Cardiac muscle cell (in vitro differentiated cells and primary cell): Measurements from ENCODE around the gene YIPF7. TPM values are rescaled to one million over a fixed set of nuclear protein-coding genes. Genes with fewer than 3 reads are reported as not detected.

Source experiments
- DNase-seq, 2 donors: peaks; one replicate each; pipeline versions ENCODE4 v3.0.0 to v3.0.0-alpha.2; 2010 to 2017; ENCODE audit warnings: low read depth in 1 of 2, low spot score in 1 of 2
- H3K27ac ChIP-seq: fragments of 200-600 bp; sonication (generic); 2 replicates; pipeline ENCODE4 v1.5.1; 2016
- H3K27me3 ChIP-seq: fragments of 200-600 bp; sonication (generic); 2 replicates; pipeline ENCODE4 v1.6.0; 2016; ENCODE audit warnings: control low read depth
- H3K36me3 ChIP-seq: fragments of 200-600 bp; sonication (generic); 2 replicates; pipeline ENCODE4 v1.5.1; 2016; ENCODE audit warnings: control low read depth
- H3K4me1 ChIP-seq: fragments of 200-600 bp; sonication (generic); 2 replicates; pipeline ENCODE4 v1.8.1; 2017; ENCODE audit warnings: low read depth, mild to moderate bottlenecking, mixed run types
- H3K4me3 ChIP-seq: fragments of 200-600 bp; sonication (generic); 2 replicates; pipeline ENCODE4 v1.5.1; 2016; ENCODE audit warnings: mild to moderate bottlenecking
- H3K9me3 ChIP-seq: fragments of 200-600 bp; sonication (generic); 2 replicates; pipeline ENCODE4 v1.5.1; 2017; ENCODE audit warnings: low read depth, mild to moderate bottlenecking, control low read depth
- CTCF ChIP-seq: IDR thresholded peaks from 2 replicates; pipeline ENCODE4 v1.5.1; 2012; ENCODE audit warnings: low read depth, mild to moderate bottlenecking, low read length
- polyA plus RNA-seq: library from polyadenylated mRNA; unstranded; fragments of >200 nt; fragmentation: Nextera tagmentation; extraction: Ambion mirVana; gene quantifications from 2 replicates; pipeline ENCODE4 v1.2.1, GENCODE V29; 2016
- total RNA-seq: library from RNA; depleted of rRNA; stranded (reverse); fragments of >200 nt; gene quantifications from 2 replicates; pipeline ENCODE4 v1.2.3, GENCODE V29; 2016

The YIPF7 gene
- total and polyA plus RNA-seq, 2 experiments from 2014 or later, result not detected

DNA sequence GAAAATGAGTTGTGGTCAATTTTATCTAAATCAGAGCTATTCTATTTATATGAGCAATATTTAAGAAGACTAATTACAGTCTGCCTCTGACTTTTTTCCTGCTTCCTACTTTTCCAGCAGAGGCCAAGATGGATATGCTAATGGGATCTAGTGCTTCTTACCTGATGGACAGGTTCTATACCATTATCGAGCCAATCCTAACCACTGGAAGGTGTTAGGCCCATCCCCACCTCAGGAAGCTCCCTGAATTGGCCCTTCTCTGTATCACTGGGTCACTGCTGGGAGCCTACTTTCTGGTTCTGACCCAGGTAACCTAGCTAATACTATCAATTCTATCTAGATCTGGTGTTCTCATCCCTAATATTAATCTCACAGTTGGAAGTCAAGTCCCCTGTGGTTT lies 577 bp upstream of the YIPF7 start:
- H3K4me3 ChIP-seq, result no peak overlapping the region
- H3K9me3 ChIP-seq, result no peaks in the 10 kb centered on the region
- TF ChIP-seq CTCF, result no peak

GRCh38 chr4:44646151-44646550 lies 5.3 kb downstream of the YIPF7 start:
- Histone ChIP-seq H3K36me3 (no peaks in the 10 kb centered on the region), H3K9me3 (no peaks in the 10 kb centered on the region), H3K4me1 (no peaks in the 10 kb centered on the region), H3K4me3 (no peak overlapping the region), H3K27ac (no peak overlapping the region), H3K27me3 (no peaks in the 10 kb centered on the region)
- DNase-seq, result no peak
- no peak for TF ChIP-seq CTCF

More for the DNA sequence above, 577 bp upstream of the YIPF7 start:
- DNase-seq, result no peak
- H3K27ac ChIP-seq, result no peak overlapping the region
- no peaks in the 10 kb centered on the region for H3K4me1 ChIP-seq
- H3K36me3 ChIP-seq, result no peaks in the 10 kb centered on the region
- no peaks in the 10 kb centered on the region for H3K27me3 ChIP-seq

DNA sequence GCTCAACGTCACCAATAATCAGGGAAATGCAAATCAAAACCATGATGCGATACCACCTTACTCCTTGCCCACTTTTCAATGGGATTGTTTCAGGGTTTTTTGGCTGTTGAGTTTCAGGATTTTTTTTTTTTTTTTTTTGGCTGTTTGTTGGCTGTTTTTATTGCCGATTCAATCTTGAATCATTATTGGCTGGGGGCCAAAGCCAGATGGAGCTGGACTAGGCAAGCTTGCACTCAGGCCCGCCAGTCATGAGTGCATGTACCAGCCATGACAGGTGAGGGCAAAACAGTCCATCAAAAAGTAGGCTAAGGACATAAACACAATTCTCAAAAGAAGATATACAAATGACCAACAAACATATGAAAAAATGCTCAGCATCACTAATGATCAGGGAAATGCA lies 13.3 kb downstream of the YIPF7 start:
- no peak overlapping the region for H3K4me3 ChIP-seq
- no peak for TF ChIP-seq CTCF
- no peaks in the 10 kb centered on the region for H3K4me1 ChIP-seq
- DNase-seq, result no peak
- H3K27me3 ChIP-seq, result no peaks in the 10 kb centered on the region
- H3K9me3 ChIP-seq, result no peaks in the 10 kb centered on the region
- no peak overlapping the region for H3K27ac ChIP-seq
- no peaks in the 10 kb centered on the region for H3K36me3 ChIP-seq

DNA sequence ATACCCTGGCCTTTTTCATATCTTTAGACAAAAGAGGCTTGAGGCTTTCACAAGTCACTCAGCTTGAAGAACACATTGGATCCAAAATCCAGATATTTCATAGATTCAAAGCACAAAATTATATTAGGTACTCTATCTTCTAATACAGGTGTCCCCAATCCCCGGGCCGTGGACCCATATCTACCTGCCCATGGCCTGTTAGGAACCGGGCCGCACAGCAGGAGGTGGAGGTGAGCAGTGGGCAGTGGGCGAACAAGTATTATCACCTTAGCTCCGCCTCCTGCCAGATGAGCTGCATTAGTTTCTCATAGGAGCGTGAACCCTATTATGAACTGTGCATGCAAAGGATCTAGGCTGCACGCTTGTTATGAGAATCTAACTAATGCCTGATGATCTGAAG lies 18.7 kb downstream of the YIPF7 start:
- no peak for DNase-seq
- H3K4me1 ChIP-seq, result no peaks in the 10 kb centered on the region

DNA sequence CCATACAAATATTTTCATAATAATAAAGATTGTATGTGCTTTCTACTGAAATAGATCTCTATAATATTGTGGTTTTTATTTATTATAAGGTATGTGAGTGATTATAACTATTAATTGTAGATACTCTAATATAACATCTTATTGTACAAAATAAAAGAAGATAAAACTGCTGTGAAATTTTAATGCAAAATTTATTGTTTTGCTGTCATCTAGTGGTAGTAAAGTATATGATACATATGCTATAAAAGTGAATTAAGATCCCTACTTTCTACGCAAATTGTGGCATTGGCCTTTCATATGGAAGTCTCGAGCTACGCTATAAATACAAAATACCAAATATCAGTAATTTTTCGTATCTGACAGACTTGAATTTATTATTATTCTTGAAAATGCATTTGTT lies 19.3 kb downstream of the YIPF7 start:
- no peak overlapping the region for H3K4me3 ChIP-seq
- TF ChIP-seq CTCF, result peak; percentile 7
- H3K27ac ChIP-seq, result no peak overlapping the region
- no peaks in the 10 kb centered on the region for H3K36me3 ChIP-seq
- H3K4me1 ChIP-seq, result no peaks in the 10 kb centered on the region
- no peak for DNase-seq
- H3K9me3 ChIP-seq, result no peaks in the 10 kb centered on the region
- H3K27me3 ChIP-seq, result no peaks in the 10 kb centered on the region

More for the DNA sequence above, 18.7 kb downstream of the YIPF7 start:
- Histone ChIP-seq H3K9me3 (no peaks in the 10 kb centered on the region), H3K36me3 (no peaks in the 10 kb centered on the region), H3K4me3 (no peak overlapping the region), H3K27ac (no peak overlapping the region), H3K27me3 (no peaks in the 10 kb centered on the region)
- no peak for TF ChIP-seq CTCF
